B cell (primary cell): ENCODE results near the gene RHCG. TPM values are rescaled to one million over a fixed set of nuclear protein-coding genes. Genes with fewer than 3 reads are reported as not detected.

Experiments
- ATAC-seq: fragments of 200-7000 bp; cut with Tn5 transposase; one replicate; pipeline ENCODE4 v1.10.0; 2021; ENCODE audit warnings: low read depth, mild to moderate bottlenecking, moderate number of reproducible peaks, moderate library complexity
- CTCF ChIA-PET: fragments of 350-600 bp; sonication (Branson Sonifier 250); formaldehyde crosslinking; loops from one replicate; lab custom pipeline; 2021; ENCODE audit warnings: antibody characterized with exemption, inconsistent platforms; lab: Charles Lee
- POLR2A ChIA-PET: fragments of 350-600 bp; sonication (Branson Sonifier 250); formaldehyde crosslinking; loops from one replicate; lab custom pipeline; 2021; ENCODE audit warnings: antibody characterized with exemption; lab: Charles Lee
- DNase-seq: peaks from one replicate; pipeline ENCODE4 v3.0.0; 2013
- H2AFZ ChIP-seq: 2 replicates; pipeline ENCODE4 v1.6.1; 2012; ENCODE audit warnings: mild to moderate bottlenecking, low read depth, low read length; ENCODE audit not compliant: insufficient read depth, poor library complexity, severe bottlenecking
- H3K27ac ChIP-seq, 2 donors: 1 replicate in 1 of 2; 2 replicates in 1 of 2; pipeline ENCODE4 v1.5.1; 2012 to 2013; ENCODE audit warnings: low read length in 2 of 2, mild to moderate bottlenecking in 2 of 2, moderate library complexity in 1 of 2
- H3K27me3 ChIP-seq, 4 experiments: fragments of 200-600 bp in 1 of 4; sonication (generic) in 1 of 4; replicated peaks in 1 of 4; 1 replicate in 2 of 4; 2 replicates in 2 of 4; pipeline versions ENCODE4 v1.6.1 to v1.7.0; 2013 to 2016; ENCODE audit warnings: low read length in 3 of 4, mild to moderate bottlenecking in 2 of 4, mixed read lengths in 1 of 4, moderate library complexity in 1 of 4; ENCODE audit not compliant: insufficient read depth in 4 of 4, control insufficient read depth in 3 of 4; ENCODE audit errors: control extremely low read depth in 1 of 4
- H3K36me3 ChIP-seq, 2 experiments: replicated peaks in 1 of 2; 1 replicate in 1 of 2; 2 replicates in 1 of 2; pipeline versions ENCODE4 v1.6.1 to v1.7.1; 2013; ENCODE audit warnings: low read length in 1 of 2; ENCODE audit not compliant: insufficient read depth in 2 of 2, control insufficient read depth in 1 of 2; ENCODE audit errors: control extremely low read depth in 1 of 2, extremely low read depth in 1 of 2
- H3K4me1 ChIP-seq, 2 donors: fragments of 200-600 bp in 1 of 2; sonication (generic) in 1 of 2; 1 replicate in 1 of 2; 2 replicates in 1 of 2; pipeline versions ENCODE4 v1.5.1 to v1.6.1; 2013 to 2017; ENCODE audit warnings: low read length in 2 of 2; ENCODE audit not compliant: control insufficient read depth in 2 of 2, insufficient read depth in 2 of 2
- H3K4me2 ChIP-seq: replicated peaks from 2 replicates; pipeline ENCODE3; 2012; ENCODE audit warnings: mild to moderate bottlenecking, low read depth, low read length; ENCODE audit not compliant: poor library complexity, severe bottlenecking
- H3K4me3 ChIP-seq, 5 experiments: fragments of 200-600 bp in 1 of 5; sonication (generic) in 1 of 5; 1 replicate in 3 of 5; 2 replicates in 2 of 5; pipeline versions ENCODE4 v1.5.1 to v1.7.0; 2011 to 2016; ENCODE audit warnings: low read length in 4 of 5, mild to moderate bottlenecking in 4 of 5, low read depth in 2 of 5, control low read depth in 1 of 5, moderate library complexity in 1 of 5; ENCODE audit not compliant: insufficient read depth in 1 of 5; ENCODE audit errors: control extremely low read depth in 1 of 5, extremely low read depth in 1 of 5
- H3K79me2 ChIP-seq: fragments of 200-600 bp; sonication (generic); one replicate; pipeline ENCODE4 v1.6.0; 2016; ENCODE audit warnings: low read length; ENCODE audit not compliant: control insufficient read depth, insufficient read depth
- H3K9ac ChIP-seq: fragments of 200-600 bp; sonication (generic); 2 replicates; pipeline ENCODE4 v1.6.1; 2017; ENCODE audit warnings: mild to moderate bottlenecking, low read length, moderate library complexity
- H3K9me3 ChIP-seq, 3 donors: one replicate each; pipeline versions ENCODE4 v1.6.1 to v1.7.1; 2013; ENCODE audit warnings: low read length in 2 of 3; ENCODE audit not compliant: control insufficient read depth in 2 of 3, insufficient read depth in 1 of 3; ENCODE audit errors: control extremely low read depth in 1 of 3
- H4K20me1 ChIP-seq: 2 replicates; pipeline ENCODE4 v1.6.0; 2012; ENCODE audit warnings: mild to moderate bottlenecking, low read length; ENCODE audit not compliant: insufficient read depth, control insufficient read depth, poor library complexity, severe bottlenecking
- H3K27ac Mint-ChIP-seq: one replicate; pipeline ENCODE4 v1.8.0; 2021; ENCODE audit warnings: mixed read lengths
- H3K27me3 Mint-ChIP-seq: one replicate; pipeline ENCODE4 v1.8.0; 2021; ENCODE audit warnings: mixed read lengths
- H3K4me1 Mint-ChIP-seq: one replicate; pipeline ENCODE4 v1.8.0; 2021; ENCODE audit warnings: mixed read lengths
- H3K4me3 Mint-ChIP-seq: one replicate; pipeline ENCODE4 v1.8.0; 2021; ENCODE audit warnings: mixed read lengths
- H3K9me3 Mint-ChIP-seq: one replicate; pipeline ENCODE4 v1.8.0; 2022; ENCODE audit warnings: mixed read lengths; ENCODE audit not compliant: insufficient read depth
- CTCF ChIP-seq: fragments of 200-600 bp; IDR thresholded peaks from one replicate; pipeline ENCODE4 v1.8.0; 2022; ENCODE audit warnings: antibody characterized with exemption, mild to moderate bottlenecking
- EZH2 ChIP-seq: IDR thresholded peaks from 2 replicates; pipeline ENCODE4 v1.6.1; 2012; ENCODE audit warnings: borderline replicate concordance, low read depth, mild to moderate bottlenecking, moderate library complexity, low read length; ENCODE audit not compliant: insufficient read depth, poor library complexity, severe bottlenecking
- WGBS: methylation state at CpG from one replicate; pipeline ENCODE4 v1.1.5; 2013; ENCODE audit warnings: missing lambda C conversion rate; ENCODE audit not compliant: insufficient coverage; 5-methylcytosine and 5-hydroxymethylcytosine counted together
- intact Hi-C: fragments of 100-400 bp; cut with micrococcal nuclease; formaldehyde crosslinking; loops from one replicate; pipeline ENCODE4 v1.10.0; 2022
- polyA plus RNA-seq: library from polyadenylated mRNA; depleted of rRNA; stranded (reverse); fragments of >200 nt; gene quantifications from 2 replicates; pipeline ENCODE4 v1.2.3, GENCODE V29; 2012
- total RNA-seq, 2 donors: library from RNA; stranded (reverse); fragments of 120-200 nt in 1 of 2; gene quantifications; 1 replicate in 1 of 2; 2 replicates in 1 of 2; pipeline versions ENCODE4 v1.2.3 to v1.2.4, GENCODE V29; 2013 to 2022

Gene RHCG
- total and polyA plus RNA-seq, 2 donors (not counting 1 experiment from before 2014, with no cell fraction given), result not detected

GRCh38 chr15:89452330-89452836, 44.0 kb downstream of the RHCG start:
- H3K4me1 ChIP-seq, result peaks cover 0 to 2% of the 10 kb centered on the region in 2 donors
- no peaks in the 10 kb centered on the region for H3K4me1 Mint-ChIP-seq
- H3K27ac ChIP-seq, result no peak overlapping the region
- H3K9ac ChIP-seq, result no peak overlapping the region
- no peak overlapping the region for H2AFZ ChIP-seq
- no peaks in the 10 kb centered on the region for H4K20me1 ChIP-seq
- H3K36me3 ChIP-seq, result no peaks in the 10 kb centered on the region
- TF ChIP-seq EZH2 (no peak), CTCF (no peak)
- intact Hi-C loops, result no loop called here
- H3K27me3 Mint-ChIP-seq, result peaks cover 38% of the 10 kb centered on the region
- CTCF ChIA-PET, result interaction anchor here (1.2 kb wide), 1 partner anchor 21 kb away, joined by 4 read pairs; no protein-coding TSS in a partner anchor
- DNase-seq, result no peak
- peaks cover 2% of the 10 kb centered on the region for H3K9me3 Mint-ChIP-seq
- H3K79me2 ChIP-seq, result no peaks in the 10 kb centered on the region
- no peak overlapping the region for H3K4me2 ChIP-seq
- WGBS, result 88% methylated on average over 4 of the region's 8 CpGs
- peaks cover 0 to 45% (median 12%) of the 10 kb centered on the region in 4 experiments for H3K27me3 ChIP-seq
- no peak for ATAC-seq
- H3K9me3 ChIP-seq, result peaks cover 1 to 7% (median 4%) of the 10 kb centered on the region in 3 donors
- no peak overlapping the region for H3K27ac Mint-ChIP-seq
- no peak overlapping the region for H3K4me3 ChIP-seq
- POLR2A ChIA-PET, result no interaction called here
- no peak overlapping the region for H3K4me3 Mint-ChIP-seq

GRCh38 chr15:89451846-89452245, 44.5 kb downstream of the RHCG start:
- no peaks in the 10 kb centered on the region for H3K79me2 ChIP-seq
- DNase-seq (no peak), ATAC-seq (no peak)
- H3K4me1 ChIP-seq, result peaks cover 0 to 2% of the 10 kb centered on the region in 2 donors
- Mint-ChIP-seq H3K27me3 (peaks cover 44% of the 10 kb centered on the region), H3K4me1 (no peaks in the 10 kb centered on the region), H3K9me3 (peaks cover 2% of the 10 kb centered on the region), H3K4me3 (no peak overlapping the region), H3K27ac (no peak overlapping the region)
- CTCF ChIA-PET, result interaction anchor here (1.2 kb wide), 1 partner anchor 21 kb away, joined by 4 read pairs; no protein-coding TSS in a partner anchor
- H2AFZ ChIP-seq, result no peak overlapping the region
- H4K20me1 ChIP-seq, result no peaks in the 10 kb centered on the region
- H3K36me3 ChIP-seq, result no peaks in the 10 kb centered on the region
- POLR2A ChIA-PET, result no interaction called here
- intact Hi-C loops, result no loop called here
- WGBS, result no CpG with 5 or more reads among the region's 1 CpG
- no peak overlapping the region for H3K4me3 ChIP-seq
- no peak overlapping the region for H3K27ac ChIP-seq
- TF ChIP-seq CTCF (no peak), EZH2 (no peak)
- no peak overlapping the region for H3K9ac ChIP-seq
- H3K27me3 ChIP-seq, result peaks cover 0 to 49% (median 12%) of the 10 kb centered on the region in 4 experiments
- no peak overlapping the region for H3K4me2 ChIP-seq
- H3K9me3 ChIP-seq, result peaks cover under 1 to 3% (median 2%) of the 10 kb centered on the region in 3 donors
